ENCODE measurements around the gene RAB36. TPM values are rescaled to one million over a fixed set of nuclear protein-coding genes. Genes with fewer than 3 reads are reported as not detected.

The RAB36 gene
- total RNA-seq, 1 experiment from 2014 or later: 1.4 TPM

DNA sequence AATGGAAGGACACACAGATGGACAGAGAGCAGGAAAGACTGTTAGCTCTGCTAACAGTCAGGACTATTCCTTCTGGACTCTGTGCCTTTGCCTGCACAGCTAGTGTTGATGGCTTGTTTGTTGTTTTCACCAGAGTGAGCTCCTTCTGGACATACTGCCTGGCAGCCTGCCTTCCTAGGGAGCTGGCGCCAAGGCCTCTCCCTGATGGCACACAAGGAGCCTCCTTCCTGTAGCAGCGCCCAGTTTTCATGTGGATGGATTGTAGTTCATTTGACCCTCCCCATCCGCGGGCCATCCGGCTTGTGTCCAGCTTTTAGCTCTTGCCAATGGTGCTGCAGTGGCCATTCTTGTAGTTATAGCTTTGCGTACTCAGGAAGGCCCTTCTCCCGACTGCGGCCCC is 18.4 kb downstream of the RAB36 start:
- Mint-ChIP-seq H3K36me3 (ENCODE audit: insufficient read depth in 1 of 3, low read depth in 3 of 3) (no peaks in the 10 kb centered on the region; a peak in 1 of 7 replicates), H3K27ac (no peak overlapping the region), H3K4me3 (no peak overlapping the region), H3K4me1 (peaks cover 7 to 30% of the 10 kb centered on the region in 2 experiments), H3K27me3 (ENCODE audit: low read depth) (peaks cover 12% of the 10 kb centered on the region), H3K9me3 (no peaks in the 10 kb centered on the region)
- H3K79me1 ChIP-seq (ENCODE audit: insufficient read depth, low read depth, low read length, poor library complexity, severe bottlenecking): no peaks in the 10 kb centered on the region
- TF ChIP-seq CTCF (conservative IDR thresholded peaks at IDR 0.05): no peak
- no peak overlapping the region for H3K14ac ChIP-seq (ENCODE audit: insufficient read depth, low read length)
- H3K18ac ChIP-seq (ENCODE audit: insufficient read length, low read depth, low read length): no peak overlapping the region
- no peak overlapping the region for H3K4ac ChIP-seq (ENCODE audit: low read depth, low read length)
- no peak overlapping the region for H4K8ac ChIP-seq (replicated peaks; ENCODE audit: insufficient read length, low read depth, low read length)
- no peak overlapping the region for H2BK20ac ChIP-seq (ENCODE audit: low read depth, low read length, poor library complexity, severe bottlenecking)
- H3K23me2 ChIP-seq (ENCODE audit: insufficient read length, low read depth, low read length, poor library complexity, severe bottlenecking): no peaks in the 10 kb centered on the region
- WGBS (ENCODE audit: extremely low coverage, insufficient read length, low lambda C conversion rate): no CpG with 5 or more reads among the region's 8 CpGs
- H2AFZ ChIP-seq (ENCODE audit: low read length): no peak overlapping the region
- no peak overlapping the region for H2BK15ac ChIP-seq (ENCODE audit: low read depth, low read length)
- H2BK120ac ChIP-seq (ENCODE audit: low read depth, low read length, poor library complexity, severe bottlenecking): no peak overlapping the region
- no peak overlapping the region for H3T11ph ChIP-seq (ENCODE audit: low read length)
- no peak overlapping the region for H3K9ac ChIP-seq (ENCODE audit: extremely low read depth, insufficient read length, low read length)
- H3K23ac ChIP-seq (ENCODE audit: insufficient read length, low read depth, low read length): no peak overlapping the region
- H2BK12ac ChIP-seq (ENCODE audit: insufficient read length, low read depth, low read length): no peak overlapping the region
- no peaks in the 10 kb centered on the region for H3K79me2 ChIP-seq (ENCODE audit: insufficient read depth, low read length)
- H4K20me1 ChIP-seq (ENCODE audit: control insufficient read depth, insufficient read depth, insufficient read length): no peaks in the 10 kb centered on the region
- no peak overlapping the region for H3K56ac ChIP-seq (ENCODE audit: insufficient read length, low read depth, low read length)
- H2BK5ac ChIP-seq (ENCODE audit: insufficient read length, low read length): no peak overlapping the region
- H3K9me3 ChIP-seq (ENCODE audit: control insufficient read depth, low read depth, low read length): no peaks in the 10 kb centered on the region
- no peak overlapping the region for H4K91ac ChIP-seq (ENCODE audit: insufficient read length, low read depth, low read length)
- no peak overlapping the region for H3K27ac ChIP-seq (ENCODE audit: insufficient read length, low read depth, low read length)
- no peak overlapping the region for H2AK5ac ChIP-seq (ENCODE audit: insufficient read length, low read length)
- DNase-seq: no peak
- H3K4me2 ChIP-seq (ENCODE audit: insufficient read depth, insufficient read length, low read length): no peak overlapping the region
- H3K27me3 ChIP-seq (ENCODE audit: insufficient read depth, low read length): no peaks in the 10 kb centered on the region
- H4K5ac ChIP-seq (ENCODE audit: insufficient read length, low read depth, low read length): no peak overlapping the region
- H3K4me1 ChIP-seq (ENCODE audit: insufficient read depth, low read length): no peaks in the 10 kb centered on the region; the same call in 1 of the 2 replicates
